ENCODE data around the gene MANSC1.
A peak's percentile ranks its signal among the peaks of the same experiment; 100 is the strongest.

DNA sequence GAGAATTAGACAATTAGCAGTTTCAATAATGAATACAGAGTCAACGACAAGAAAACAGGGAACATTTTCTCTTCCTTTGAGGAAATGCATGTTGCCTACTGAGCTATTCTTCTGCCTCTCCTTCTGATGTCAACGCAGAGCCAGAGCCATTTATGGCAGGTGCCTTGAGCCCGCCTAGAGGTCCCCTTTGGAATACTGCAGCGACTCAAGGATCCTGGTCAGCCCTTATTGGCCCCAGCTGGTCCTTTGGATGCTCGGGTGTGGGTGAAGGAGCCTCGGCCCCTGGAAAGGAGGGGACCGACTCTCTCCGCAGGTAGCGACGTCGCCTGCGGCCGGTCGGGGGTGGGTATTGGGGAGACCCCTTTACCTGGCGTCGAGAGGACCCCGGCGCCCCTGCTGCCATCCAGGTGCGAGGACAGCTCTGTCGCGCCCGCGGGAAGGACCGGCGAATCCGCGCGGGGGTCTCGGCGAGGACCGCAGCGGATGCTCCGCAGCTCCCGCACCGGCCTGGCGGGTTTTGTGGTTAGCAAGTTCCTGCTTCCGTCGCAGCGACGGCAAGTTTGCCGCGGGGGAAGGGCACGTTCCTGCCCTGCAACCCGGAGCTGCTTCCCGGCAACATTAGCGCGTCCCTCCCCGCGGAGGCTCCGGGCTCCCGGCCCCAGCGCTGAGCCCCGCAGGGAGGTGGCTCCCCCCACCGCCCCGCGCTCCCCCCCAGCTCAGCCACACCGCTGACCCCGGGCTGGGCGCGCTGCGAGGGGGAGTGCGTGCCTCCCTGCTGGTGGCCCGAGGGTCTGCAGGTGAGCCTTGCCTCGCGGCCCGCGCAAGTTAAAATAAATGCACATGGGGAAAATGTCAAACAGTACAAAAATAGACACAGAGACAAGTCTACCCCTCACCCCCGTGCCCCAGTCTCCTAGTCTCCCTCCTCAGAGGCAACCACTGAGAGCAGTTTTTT, at the start of gene MANSC1:
- TF ChIP-seq EP300 (conservative IDR thresholded peaks at IDR 0.05; ENCODE audit: poor library complexity, severe bottlenecking), result no peak
- TF ChIP-seq, protein P1, sequence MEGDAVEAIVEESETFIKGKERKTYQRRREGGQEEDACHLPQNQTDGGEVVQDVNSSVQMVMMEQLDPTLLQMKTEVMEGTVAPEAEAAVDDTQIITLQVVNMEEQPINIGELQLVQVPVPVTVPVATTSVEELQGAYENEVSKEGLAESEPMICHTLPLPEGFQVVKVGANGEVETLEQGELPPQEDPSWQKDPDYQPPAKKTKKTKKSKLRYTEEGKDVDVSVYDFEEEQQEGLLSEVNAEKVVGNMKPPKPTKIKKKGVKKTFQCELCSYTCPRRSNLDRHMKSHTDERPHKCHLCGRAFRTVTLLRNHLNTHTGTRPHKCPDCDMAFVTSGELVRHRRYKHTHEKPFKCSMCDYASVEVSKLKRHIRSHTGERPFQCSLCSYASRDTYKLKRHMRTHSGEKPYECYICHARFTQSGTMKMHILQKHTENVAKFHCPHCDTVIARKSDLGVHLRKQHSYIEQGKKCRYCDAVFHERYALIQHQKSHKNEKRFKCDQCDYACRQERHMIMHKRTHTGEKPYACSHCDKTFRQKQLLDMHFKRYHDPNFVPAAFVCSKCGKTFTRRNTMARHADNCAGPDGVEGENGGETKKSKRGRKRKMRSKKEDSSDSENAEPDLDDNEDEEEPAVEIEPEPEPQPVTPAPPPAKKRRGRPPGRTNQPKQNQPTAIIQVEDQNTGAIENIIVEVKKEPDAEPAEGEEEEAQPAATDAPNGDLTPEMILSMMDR (IDR thresholded peaks at IDR 0.05; ENCODE audit: poor library complexity, severe bottlenecking), result peak; percentile 64
